ENCODE results near the gene ATE1. TPM values are rescaled to one million over a fixed set of nuclear protein-coding genes. Genes with fewer than 3 reads are reported as not detected.

The ATE1 gene
- total and polyA plus RNA-seq, 2 donors (not counting 1 experiment from before 2014, with no cell fraction given), result 19.3 to 28.1 TPM

DNA sequence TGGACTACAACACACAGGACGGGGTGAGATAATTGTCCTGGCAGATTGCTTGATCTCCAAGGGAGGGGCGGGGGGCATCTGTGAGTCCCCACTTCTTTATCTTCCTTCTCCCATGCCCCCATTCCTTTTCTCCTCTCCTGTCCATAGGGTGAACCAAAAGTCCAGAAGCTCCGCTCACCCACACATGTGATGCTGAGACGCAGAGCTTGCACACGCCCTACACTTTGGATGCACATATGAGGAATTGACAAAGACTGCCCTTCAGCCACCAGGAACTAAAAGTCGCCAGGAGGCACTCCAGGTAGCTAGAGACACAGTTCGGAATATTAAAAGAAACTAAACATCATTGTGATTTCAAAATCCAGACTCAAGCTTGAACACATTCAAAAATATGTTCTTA, 216.9 kb downstream of the ATE1 start:
- Histone ChIP-seq H3K4me1 (ENCODE audit: control insufficient read depth, extremely low read depth, insufficient read depth, low read length) (no peaks in the 10 kb centered on the region), H2AFZ (ENCODE audit: low read length) (no peak overlapping the region), H3K9me3 (ENCODE audit: control insufficient read depth, insufficient read depth, low read depth, low read length) (no peaks in the 10 kb centered on the region), H3K4me2 (ENCODE audit: extremely low read depth, insufficient read depth, low read length) (no peak overlapping the region), H3K36me3 (ENCODE audit: control insufficient read depth, insufficient read depth, low read length) (no peaks in the 10 kb centered on the region), H3K4me3 (replicated peaks in 1 of 4; ENCODE audit: control extremely low read depth in 1 of 4, insufficient read depth in 1 of 4, low read depth in 3 of 4, low read length in 4 of 4) (no peak overlapping the region), H3K9ac (ENCODE audit: insufficient read depth, low read length) (no peak overlapping the region), H3K27ac (ENCODE audit: insufficient read depth, low read length) (no peak overlapping the region), H3K27me3 (ENCODE audit: control insufficient read depth, insufficient read depth, low read length) (no peaks in the 10 kb centered on the region), H4K20me1 (ENCODE audit: control insufficient read depth, extremely low read depth, insufficient read depth, low read length) (no peaks in the 10 kb centered on the region), H3K79me2 (ENCODE audit: control insufficient read depth, insufficient read depth, low read length) (no peaks in the 10 kb centered on the region)
- no peak for DNase-seq (ENCODE audit: low read depth in 2 of 2)
- no peak for TF ChIP-seq EZH2 (IDR thresholded peaks at IDR 0.05; ENCODE audit: low read length, missing control alignments)
- TF ChIP-seq, protein P1, sequence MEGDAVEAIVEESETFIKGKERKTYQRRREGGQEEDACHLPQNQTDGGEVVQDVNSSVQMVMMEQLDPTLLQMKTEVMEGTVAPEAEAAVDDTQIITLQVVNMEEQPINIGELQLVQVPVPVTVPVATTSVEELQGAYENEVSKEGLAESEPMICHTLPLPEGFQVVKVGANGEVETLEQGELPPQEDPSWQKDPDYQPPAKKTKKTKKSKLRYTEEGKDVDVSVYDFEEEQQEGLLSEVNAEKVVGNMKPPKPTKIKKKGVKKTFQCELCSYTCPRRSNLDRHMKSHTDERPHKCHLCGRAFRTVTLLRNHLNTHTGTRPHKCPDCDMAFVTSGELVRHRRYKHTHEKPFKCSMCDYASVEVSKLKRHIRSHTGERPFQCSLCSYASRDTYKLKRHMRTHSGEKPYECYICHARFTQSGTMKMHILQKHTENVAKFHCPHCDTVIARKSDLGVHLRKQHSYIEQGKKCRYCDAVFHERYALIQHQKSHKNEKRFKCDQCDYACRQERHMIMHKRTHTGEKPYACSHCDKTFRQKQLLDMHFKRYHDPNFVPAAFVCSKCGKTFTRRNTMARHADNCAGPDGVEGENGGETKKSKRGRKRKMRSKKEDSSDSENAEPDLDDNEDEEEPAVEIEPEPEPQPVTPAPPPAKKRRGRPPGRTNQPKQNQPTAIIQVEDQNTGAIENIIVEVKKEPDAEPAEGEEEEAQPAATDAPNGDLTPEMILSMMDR (conservative IDR thresholded peaks at IDR 0.05 in 1 of 2, IDR thresholded peaks at IDR 0.05 in 1 of 2; ENCODE audit: low read depth in 1 of 2, low read length in 2 of 2), result no peak

DNA sequence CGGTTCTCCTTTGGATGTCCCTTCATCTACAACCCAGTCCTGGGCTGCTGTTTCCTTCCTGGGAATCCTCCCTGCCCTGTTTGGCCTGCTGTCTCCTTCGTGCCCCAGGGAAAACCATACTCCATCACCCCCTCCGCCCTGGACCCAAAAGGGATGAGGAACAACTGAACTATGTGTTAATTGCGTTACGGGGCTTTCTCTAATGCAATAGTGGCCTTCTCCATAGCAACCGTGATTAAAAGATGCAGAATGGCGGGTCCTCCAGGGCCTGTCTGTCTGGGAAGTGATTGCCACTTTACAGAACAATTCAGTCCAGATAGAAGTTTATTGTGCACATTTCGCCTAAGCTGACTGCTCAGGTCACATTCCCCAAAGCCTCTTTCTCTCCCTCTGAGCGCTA, 217.6 kb downstream of the ATE1 start:
- no peak overlapping the region for H3K9ac ChIP-seq (ENCODE audit: insufficient read depth, low read length)

DNA sequence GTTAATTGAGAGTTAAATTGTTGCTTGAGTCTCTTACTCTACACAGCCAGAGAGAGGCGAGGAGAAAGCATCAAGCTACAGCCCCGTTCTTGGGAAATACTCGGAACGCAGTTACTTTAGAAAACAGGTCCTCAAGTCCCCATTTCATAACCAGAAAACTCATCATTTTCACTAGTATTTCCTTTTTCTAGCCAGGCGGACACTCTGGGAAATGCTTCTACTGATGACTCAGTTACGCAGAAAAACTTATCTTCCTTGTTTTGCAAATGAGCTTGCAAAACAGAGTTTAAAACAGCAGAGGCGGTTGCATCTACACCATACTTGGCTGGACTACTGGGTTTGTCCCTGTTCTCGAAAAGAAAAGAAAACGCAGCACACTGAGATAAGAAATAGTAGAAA, 218.2 kb downstream of the ATE1 start:
- Histone ChIP-seq H2AFZ (ENCODE audit: low read length) (no peak overlapping the region), H3K9me3 (ENCODE audit: control insufficient read depth, insufficient read depth, low read depth, low read length) (no peaks in the 10 kb centered on the region), H3K9ac (ENCODE audit: insufficient read depth, low read length) (no peak overlapping the region), H3K4me3 (replicated peaks in 1 of 4; ENCODE audit: control extremely low read depth in 1 of 4, insufficient read depth in 1 of 4, low read depth in 3 of 4, low read length in 4 of 4) (no peak overlapping the region), H3K27ac (ENCODE audit: insufficient read depth, low read length) (no peak overlapping the region), H3K36me3 (ENCODE audit: control insufficient read depth, insufficient read depth, low read length) (no peaks in the 10 kb centered on the region), H3K27me3 (ENCODE audit: control insufficient read depth, insufficient read depth, low read length) (no peaks in the 10 kb centered on the region), H3K4me2 (ENCODE audit: extremely low read depth, insufficient read depth, low read length) (no peak overlapping the region), H3K79me2 (ENCODE audit: control insufficient read depth, insufficient read depth, low read length) (no peaks in the 10 kb centered on the region), H3K4me1 (ENCODE audit: control insufficient read depth, extremely low read depth, insufficient read depth, low read length) (no peaks in the 10 kb centered on the region), H4K20me1 (ENCODE audit: control insufficient read depth, extremely low read depth, insufficient read depth, low read length) (no peaks in the 10 kb centered on the region)
- TF ChIP-seq, protein P1 (conservative IDR thresholded peaks at IDR 0.05 in 1 of 2, IDR thresholded peaks at IDR 0.05 in 1 of 2; ENCODE audit: low read depth in 1 of 2, low read length in 2 of 2), result no peak
- peak in 1 of 2 donors; percentile 78 for DNase-seq (ENCODE audit: low read depth in 2 of 2)

More for the DNA sequence above, 217.6 kb downstream of the ATE1 start:
- no peaks in the 10 kb centered on the region for H3K36me3 ChIP-seq (ENCODE audit: control insufficient read depth, insufficient read depth, low read length)
- H2AFZ ChIP-seq (ENCODE audit: low read length), result no peak overlapping the region
- no peaks in the 10 kb centered on the region for H3K4me1 ChIP-seq (ENCODE audit: control insufficient read depth, extremely low read depth, insufficient read depth, low read length)
- H3K4me2 ChIP-seq (ENCODE audit: extremely low read depth, insufficient read depth, low read length), result no peak overlapping the region
- no peak overlapping the region for H3K4me3 ChIP-seq (replicated peaks in 1 of 4; ENCODE audit: control extremely low read depth in 1 of 4, insufficient read depth in 1 of 4, low read depth in 3 of 4, low read length in 4 of 4)
- no peaks in the 10 kb centered on the region for H4K20me1 ChIP-seq (ENCODE audit: control insufficient read depth, extremely low read depth, insufficient read depth, low read length)
- H3K27me3 ChIP-seq (ENCODE audit: control insufficient read depth, insufficient read depth, low read length), result no peaks in the 10 kb centered on the region
- H3K9me3 ChIP-seq (ENCODE audit: control insufficient read depth, insufficient read depth, low read depth, low read length), result no peaks in the 10 kb centered on the region
- peak in 1 of 2 donors; percentile 34 for DNase-seq (ENCODE audit: low read depth in 2 of 2)
- no peak for TF ChIP-seq EZH2 (IDR thresholded peaks at IDR 0.05; ENCODE audit: low read length, missing control alignments)
- H3K79me2 ChIP-seq (ENCODE audit: control insufficient read depth, insufficient read depth, low read length), result no peaks in the 10 kb centered on the region
- no peak overlapping the region for H3K27ac ChIP-seq (ENCODE audit: insufficient read depth, low read length)

Data from fibroblast of lung (primary cell).